ENCODE measurements around the gene SLC9A1. TPM values are rescaled to one million over a fixed set of nuclear protein-coding genes. Genes with fewer than 3 reads are reported as not detected.
A peak's percentile ranks its signal among the peaks of the same experiment; 100 is the strongest.
"Not testable (repeated sequence)": the region's sequence is repeated elsewhere in the genome, so short reads cannot be mapped to it uniquely, and the experiment has no call there.

Gene SLC9A1
- total RNA-seq, 6 experiments from 2014 or later, result 37.1 to 51.0 (median 44.7) TPM

DNA sequence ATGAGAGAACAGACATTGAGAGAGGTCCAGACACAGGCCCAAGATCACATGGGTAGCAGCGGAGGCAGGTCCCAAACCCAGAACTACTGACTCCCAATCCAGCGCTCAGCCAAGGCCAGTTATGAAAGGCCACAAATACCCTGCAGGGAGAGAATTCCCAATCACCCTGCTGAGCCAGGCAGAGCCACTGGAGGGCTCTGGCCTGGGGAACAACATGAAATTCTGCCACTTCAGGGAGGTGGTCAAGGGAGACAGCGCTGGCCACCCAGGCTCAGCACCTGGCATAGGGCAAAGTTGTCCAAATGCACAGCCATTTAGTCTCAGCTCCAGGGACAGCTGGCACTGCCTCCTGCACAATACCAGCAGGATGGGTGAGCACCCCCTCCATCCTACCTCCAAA, 27.5 kb downstream of the SLC9A1 start:
- TF ChIP-seq, protein P1, sequence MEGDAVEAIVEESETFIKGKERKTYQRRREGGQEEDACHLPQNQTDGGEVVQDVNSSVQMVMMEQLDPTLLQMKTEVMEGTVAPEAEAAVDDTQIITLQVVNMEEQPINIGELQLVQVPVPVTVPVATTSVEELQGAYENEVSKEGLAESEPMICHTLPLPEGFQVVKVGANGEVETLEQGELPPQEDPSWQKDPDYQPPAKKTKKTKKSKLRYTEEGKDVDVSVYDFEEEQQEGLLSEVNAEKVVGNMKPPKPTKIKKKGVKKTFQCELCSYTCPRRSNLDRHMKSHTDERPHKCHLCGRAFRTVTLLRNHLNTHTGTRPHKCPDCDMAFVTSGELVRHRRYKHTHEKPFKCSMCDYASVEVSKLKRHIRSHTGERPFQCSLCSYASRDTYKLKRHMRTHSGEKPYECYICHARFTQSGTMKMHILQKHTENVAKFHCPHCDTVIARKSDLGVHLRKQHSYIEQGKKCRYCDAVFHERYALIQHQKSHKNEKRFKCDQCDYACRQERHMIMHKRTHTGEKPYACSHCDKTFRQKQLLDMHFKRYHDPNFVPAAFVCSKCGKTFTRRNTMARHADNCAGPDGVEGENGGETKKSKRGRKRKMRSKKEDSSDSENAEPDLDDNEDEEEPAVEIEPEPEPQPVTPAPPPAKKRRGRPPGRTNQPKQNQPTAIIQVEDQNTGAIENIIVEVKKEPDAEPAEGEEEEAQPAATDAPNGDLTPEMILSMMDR (IDR thresholded peaks at IDR 0.05), result peak; percentile 44
- Mint-ChIP-seq H3K4me1 (ENCODE audit: low read depth) (peaks cover 16% of the 10 kb centered on the region), H3K27me3 (ENCODE audit: insufficient read depth) (peaks cover 2% of the 10 kb centered on the region), H3K27ac (no peak overlapping the region), H3K9me3 (no peaks in the 10 kb centered on the region), H3K36me3 (ENCODE audit: low read depth) (no peaks in the 10 kb centered on the region), H3K4me3 (no peak overlapping the region)
- DNase-seq, result no peak

DNA sequence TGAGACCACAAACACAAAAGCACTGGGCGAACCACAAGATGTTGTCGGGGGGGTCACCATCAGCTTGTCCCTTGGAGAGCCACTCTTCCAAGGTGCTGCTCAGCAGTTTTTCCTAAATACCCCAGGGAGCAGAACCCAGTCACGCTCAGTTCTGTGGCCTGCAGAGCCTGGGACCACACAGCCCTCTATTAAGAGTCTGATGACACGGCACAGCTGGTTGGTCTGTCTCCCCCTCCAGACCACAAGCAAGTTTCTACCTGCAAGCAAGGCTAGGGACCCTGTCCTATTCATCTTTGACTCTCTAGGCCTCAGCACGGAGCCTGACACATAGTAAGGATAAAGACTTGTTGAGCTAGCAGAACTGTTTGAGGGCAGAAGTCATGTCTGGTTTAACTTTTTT, 28.5 kb downstream of the SLC9A1 start:
- TF ChIP-seq, protein P1 (IDR thresholded peaks at IDR 0.05), result no peak
- DNase-seq, result no peak
- H3K27ac Mint-ChIP-seq, result no peak overlapping the region
- peaks cover 27% of the 10 kb centered on the region for H3K4me1 Mint-ChIP-seq (ENCODE audit: low read depth)
- H3K4me3 Mint-ChIP-seq, result no peak overlapping the region
- H3K9me3 Mint-ChIP-seq, result no peaks in the 10 kb centered on the region
- peaks cover 2% of the 10 kb centered on the region for H3K27me3 Mint-ChIP-seq (ENCODE audit: insufficient read depth)
- no peaks in the 10 kb centered on the region for H3K36me3 Mint-ChIP-seq (ENCODE audit: low read depth)

DNA sequence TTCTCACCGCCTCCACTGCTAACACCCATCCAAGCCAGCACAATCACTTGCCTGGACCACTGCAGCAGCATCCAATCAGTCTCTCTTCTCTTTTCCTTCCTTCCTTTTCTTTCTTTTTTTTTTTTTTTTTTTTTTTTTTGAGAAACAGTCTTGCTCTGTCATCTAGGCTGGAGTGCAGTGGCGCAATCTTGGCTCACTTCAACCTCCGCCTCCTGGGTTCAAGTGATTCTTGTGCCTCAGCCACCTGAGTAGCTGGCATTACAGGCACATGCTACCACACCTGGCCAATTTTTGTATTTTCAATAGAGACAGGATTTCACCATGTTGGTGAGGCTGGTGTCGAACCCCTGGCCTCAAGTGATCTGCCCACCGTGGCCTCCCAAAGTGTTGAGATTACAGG, 29.8 kb downstream of the SLC9A1 start:
- not testable (repeated sequence) for H3K27ac Mint-ChIP-seq, DNase-seq
- peaks cover 33% of the 10 kb centered on the region for H3K4me1 Mint-ChIP-seq (ENCODE audit: low read depth)

DNA sequence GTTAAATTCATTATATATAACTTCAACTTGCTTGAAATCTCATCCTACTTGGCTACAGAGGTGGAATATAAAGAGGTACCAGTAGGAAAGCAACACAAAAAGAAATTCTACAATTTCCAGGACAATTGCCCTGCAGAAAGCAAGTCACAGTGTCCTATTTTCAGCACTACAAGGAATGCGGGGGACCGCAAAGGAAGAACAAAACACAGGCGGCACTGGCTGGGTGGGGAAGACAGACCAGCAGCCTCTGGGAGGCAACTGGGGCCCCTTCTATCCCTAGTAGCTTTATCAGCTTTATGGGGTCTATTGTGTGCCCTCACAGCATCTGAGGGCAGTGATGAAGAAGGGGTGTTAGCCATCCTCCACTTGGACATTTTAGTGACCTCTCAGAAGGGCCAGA, 30.5 kb downstream of the SLC9A1 start:
- DNase-seq, result no peak
- Mint-ChIP-seq H3K27me3 (ENCODE audit: insufficient read depth) (peaks cover 2% of the 10 kb centered on the region; the same call in 1 of the 2 replicates), H3K4me1 (ENCODE audit: low read depth) (peaks cover 41% of the 10 kb centered on the region), H3K4me3 (no peak overlapping the region), H3K27ac (no peak overlapping the region), H3K9me3 (no peaks in the 10 kb centered on the region), H3K36me3 (ENCODE audit: low read depth) (no peaks in the 10 kb centered on the region)
- TF ChIP-seq, protein P1 (IDR thresholded peaks at IDR 0.05), result no peak

More for the DNA sequence above, 29.8 kb downstream of the SLC9A1 start:
- H3K27me3 Mint-ChIP-seq (ENCODE audit: insufficient read depth); H3K36me3 Mint-ChIP-seq (ENCODE audit: low read depth); H3K4me3 Mint-ChIP-seq; H3K9me3 Mint-ChIP-seq: not testable (repeated sequence)

DNA sequence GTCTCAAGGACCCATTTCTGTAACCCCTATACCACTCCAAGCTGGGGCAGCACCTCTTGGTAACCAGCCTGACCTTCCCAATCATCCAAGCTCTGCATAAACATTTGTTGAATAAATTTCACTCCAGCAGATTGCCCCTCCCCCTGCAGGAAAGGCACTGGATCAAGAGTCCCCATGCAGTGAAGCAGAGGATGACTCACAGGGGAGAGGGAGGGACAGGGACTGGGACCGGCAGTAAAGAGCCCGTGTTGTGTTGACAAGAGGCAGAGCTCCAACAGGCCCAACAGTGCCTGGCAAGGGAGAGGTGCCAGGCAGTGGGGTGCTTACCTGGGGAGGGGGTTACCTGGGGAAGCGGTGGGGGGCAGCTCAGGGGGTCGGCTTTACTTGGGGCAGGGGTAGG, 32.3 kb downstream of the SLC9A1 start:
- peak overlapping the region; percentile 84 for H3K27ac Mint-ChIP-seq
- H3K36me3 Mint-ChIP-seq (ENCODE audit: low read depth), result no peaks in the 10 kb centered on the region
- peaks cover 2% of the 10 kb centered on the region; the same call in 1 of the 2 replicates for H3K27me3 Mint-ChIP-seq (ENCODE audit: insufficient read depth)
- H3K9me3 Mint-ChIP-seq, result no peaks in the 10 kb centered on the region
- H3K4me3 Mint-ChIP-seq, result peak overlapping the region; percentile 9
- H3K4me1 Mint-ChIP-seq (ENCODE audit: low read depth), result peaks cover 58% of the 10 kb centered on the region
- DNase-seq, result peak; percentile 72
- TF ChIP-seq, protein P1 (IDR thresholded peaks at IDR 0.05), result no peak

DNA sequence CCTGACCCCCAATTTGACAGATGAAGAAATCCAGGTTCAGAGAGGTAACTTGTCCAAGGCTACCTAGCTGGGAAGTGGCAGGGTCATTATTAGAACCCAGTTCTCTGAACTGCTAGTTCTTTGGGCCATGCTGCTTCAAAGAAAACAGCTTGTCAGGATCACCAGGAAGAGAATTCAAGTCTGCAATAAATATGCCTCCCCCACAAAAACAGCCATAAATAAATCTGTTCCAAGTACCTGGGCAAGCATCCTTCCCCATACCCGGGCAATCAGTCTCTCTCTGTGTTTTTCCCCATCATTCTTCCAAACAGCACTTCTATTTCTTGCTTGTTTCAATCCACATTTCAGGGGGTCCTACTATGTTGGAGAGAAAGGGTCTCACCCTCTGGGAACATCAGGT, 34.1 kb downstream of the SLC9A1 start:
- H3K27me3 Mint-ChIP-seq (ENCODE audit: insufficient read depth), result peaks cover 2% of the 10 kb centered on the region; the same call in 1 of the 2 replicates
- DNase-seq, result no peak
- no peak overlapping the region for H3K27ac Mint-ChIP-seq
- no peak overlapping the region for H3K4me3 Mint-ChIP-seq
- TF ChIP-seq, protein P1 (IDR thresholded peaks at IDR 0.05), result no peak
- H3K36me3 Mint-ChIP-seq (ENCODE audit: low read depth), result peaks cover 6% of the 10 kb centered on the region; the same call in 1 of the 2 replicates
- no peaks in the 10 kb centered on the region for H3K9me3 Mint-ChIP-seq
- H3K4me1 Mint-ChIP-seq (ENCODE audit: low read depth), result peaks cover 76% of the 10 kb centered on the region

All from HFFc6 (cell line).